Sigmoid colon (tissue), 7 donors: ENCODE results near the gene JMY. TPM values are rescaled to one million over a fixed set of nuclear protein-coding genes. Genes with fewer than 3 reads are reported as not detected.

ENCODE experiments used
- DNase-seq: peaks from one replicate; pipeline ENCODE4 v3.0.0-alpha.2; 2019
- H3K27ac ChIP-seq, 4 donors: fragments of 200-600 bp; sonication (generic); one replicate each; pipeline ENCODE4 v1.5.1; 2016 to 2019; ENCODE audit warnings: mild to moderate bottlenecking in 1 of 4
- H3K27me3 ChIP-seq, 3 donors: fragments of 200-600 bp; sonication (generic); one replicate each; pipeline ENCODE4 v1.5.1; 2019; ENCODE audit warnings: mild to moderate bottlenecking in 1 of 3
- H3K36me3 ChIP-seq, 4 donors: fragments of 200-600 bp; sonication (generic); one replicate each; pipeline ENCODE4 v1.5.1; 2016 to 2019
- H3K4me1 ChIP-seq, 4 donors: fragments of 200-600 bp; sonication (generic); one replicate each; pipeline ENCODE4 v1.5.1; 2017 to 2019
- H3K4me3 ChIP-seq, 4 donors: fragments of 200-600 bp; sonication (generic); one replicate each; pipeline ENCODE4 v1.5.1; 2017 to 2019; ENCODE audit warnings: mild to moderate bottlenecking in 2 of 4, moderate library complexity in 1 of 4
- H3K9me3 ChIP-seq, 4 donors: fragments of 200-600 bp in 3 of 4; sonication (generic) in 3 of 4; one replicate each; pipeline versions ENCODE4 v1.5.1 to v1.6.1; 2013 to 2019
- CTCF ChIP-seq, 4 experiments: fragments of 450-650 bp in 3 of 4; fragments of 200-600 bp in 1 of 4; IDR thresholded peaks; one replicate each; pipeline ENCODE4 v1.5.1; 2016 to 2019; ENCODE audit warnings: antibody characterized with exemption in 4 of 4, mild to moderate bottlenecking in 3 of 4, moderate library complexity in 2 of 4
- EP300 ChIP-seq, 4 donors: sonication (generic); formaldehyde crosslinking; IDR thresholded peaks; one replicate each; pipeline ENCODE4 v1.6.1; 2017; ENCODE audit warnings: antibody characterized with exemption in 4 of 4
- POLR2A ChIP-seq, 2 donors: fragments of 450-650 bp; IDR thresholded peaks; one replicate each; pipeline ENCODE4 v1.6.1; 2016; ENCODE audit warnings: antibody characterized with exemption in 2 of 2, mild to moderate bottlenecking in 2 of 2, moderate library complexity in 2 of 2
- POLR2AphosphoS5 ChIP-seq, 4 donors: sonication (generic); formaldehyde crosslinking; IDR thresholded peaks; one replicate each; pipeline ENCODE4 v1.6.1; 2017; ENCODE audit warnings: antibody characterized with exemption in 4 of 4
- WGBS, 2 donors: extraction: QIAGEN DNeasy Blood & Tissue Kit; methylation state at CpG; one replicate each; pipeline ENCODE4 v1.1.7; 2013; 5-methylcytosine and 5-hydroxymethylcytosine counted together
- intact Hi-C: fragments of 100-400 bp; cut with DNase I; formaldehyde crosslinking; loops from one replicate; pipeline ENCODE4 v1.15.1; 2023
- polyA plus RNA-seq, 3 donors: library from polyadenylated mRNA; stranded (reverse); fragments of 200-250 nt; gene quantifications; one replicate each; pipeline ENCODE4 v1.2.3, GENCODE V29; 2013
- total RNA-seq, 4 donors: library from RNA; depleted of rRNA; stranded (reverse); fragments of >200 nt; gene quantifications; one replicate each; pipeline ENCODE4 v1.1.0, GENCODE V29; 2016
- donor health status: healthy with polysubstance abuse.
- donor health status: Bipolar disorder and iron deficiency.
- donor health status: healthy.

Gene JMY
- total and polyA plus RNA-seq, 7 donors, result 1.4 to 58.7 (median 33.2) TPM

DNA sequence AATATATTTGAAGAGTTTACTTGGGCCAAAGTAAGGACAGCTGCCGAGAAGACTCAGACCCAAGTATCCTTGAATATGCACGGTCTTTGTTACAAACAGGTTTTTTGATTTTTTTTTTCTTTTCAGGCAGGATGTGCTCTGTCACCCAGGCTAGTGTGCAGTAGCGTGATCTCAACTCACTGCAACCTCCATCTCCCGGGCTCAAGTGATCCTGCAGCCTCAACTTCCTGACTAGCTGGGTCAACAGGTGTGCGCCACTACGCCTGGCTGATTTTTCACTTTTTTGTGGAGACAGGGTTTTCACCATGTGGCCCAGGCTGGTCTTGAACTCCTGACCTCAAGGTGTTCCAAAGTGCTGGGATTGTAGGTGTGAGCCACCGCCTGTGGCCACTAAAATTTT is 27.4 kb downstream of the JMY start:
- intact Hi-C loops, result no loop called here
- H3K27ac ChIP-seq, result no peak overlapping the region
- WGBS, 2 donors, result 69 to 90% methylated on average over 7 of the region's 7 CpGs
- no peaks in the 10 kb centered on the region for H3K9me3 ChIP-seq
- peaks cover 0 to 9% (median 0%) of the 10 kb centered on the region in 4 donors for H3K36me3 ChIP-seq
- no peak for DNase-seq
- peaks cover 0 to 16% (median 13%) of the 10 kb centered on the region in 4 donors for H3K4me1 ChIP-seq
- no peaks in the 10 kb centered on the region for H3K27me3 ChIP-seq
- TF ChIP-seq CTCF (IDR thresholded peaks at IDR 0.05), result no peak
- no peak for TF ChIP-seq POLR2A (IDR thresholded peaks at IDR 0.05)
- TF ChIP-seq EP300 (IDR thresholded peaks at IDR 0.05), result no peak
- no peak for TF ChIP-seq POLR2AphosphoS5 (IDR thresholded peaks at IDR 0.05)
- H3K4me3 ChIP-seq, result no peak overlapping the region

DNA sequence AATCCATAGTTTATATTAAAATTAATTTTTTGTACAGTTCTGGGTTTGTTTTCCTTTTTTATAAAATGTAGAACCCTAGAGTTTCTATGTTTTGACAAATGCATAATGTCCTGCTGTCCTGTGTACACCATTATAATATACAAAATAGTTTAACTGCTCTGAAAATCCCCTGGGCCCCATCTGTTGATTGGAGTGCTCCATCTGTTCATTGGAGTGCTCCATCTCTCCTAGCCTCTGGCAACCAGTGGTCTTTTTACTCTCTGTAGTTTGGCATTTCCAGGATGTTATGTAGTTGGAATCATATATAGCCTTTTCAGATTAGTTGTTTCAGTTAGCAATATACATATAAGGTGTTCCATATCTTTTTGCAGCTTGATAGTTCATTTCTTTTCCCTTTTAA is 31.2 kb downstream of the JMY start:
- no peaks in the 10 kb centered on the region for H3K27me3 ChIP-seq
- intact Hi-C loops, result no loop called here
- H3K27ac ChIP-seq, result no peak overlapping the region
- H3K4me3 ChIP-seq, result no peak overlapping the region
- TF ChIP-seq POLR2AphosphoS5 (IDR thresholded peaks at IDR 0.05) (no peak), CTCF (IDR thresholded peaks at IDR 0.05) (no peak), POLR2A (IDR thresholded peaks at IDR 0.05) (no peak), EP300 (IDR thresholded peaks at IDR 0.05) (no peak)
- no peaks in the 10 kb centered on the region for H3K9me3 ChIP-seq
- H3K4me1 ChIP-seq, result no peaks in the 10 kb centered on the region
- no peak for DNase-seq
- H3K36me3 ChIP-seq, result peaks cover 0 to 9% (median 0%) of the 10 kb centered on the region in 4 donors

- TF ChIP-seq CTCF (IDR thresholded peaks at IDR 0.05) (no peak), EP300 (IDR thresholded peaks at IDR 0.05) (no peak), POLR2AphosphoS5 (IDR thresholded peaks at IDR 0.05) (no peak), POLR2A (IDR thresholded peaks at IDR 0.05) (no peak)
- whole genome bisulfite sequencing, 2 donors, result 89 to 93% methylated on average over 3 of the region's 3 CpGs
- Histone ChIP-seq H3K36me3 (no peaks in the 10 kb centered on the region), H3K4me1 (no peaks in the 10 kb centered on the region), H3K27me3 (no peaks in the 10 kb centered on the region), H3K27ac (no peak overlapping the region), H3K4me3 (no peak overlapping the region), H3K9me3 (no peaks in the 10 kb centered on the region)
- intact Hi-C loops, result no loop called here
- no peak for DNase-seq
These were observed 33.8 kb downstream of the JMY start for GRCh38 chr5:79269733-79270166.

GRCh38 chr5:79273341-79273740 is 37.4 kb downstream of the JMY start:
- DNase-seq, result no peak
- no peak overlapping the region for H3K27ac ChIP-seq
- H3K27me3 ChIP-seq, result no peaks in the 10 kb centered on the region
- no peaks in the 10 kb centered on the region for H3K36me3 ChIP-seq
- TF ChIP-seq CTCF (IDR thresholded peaks at IDR 0.05) (no peak), EP300 (IDR thresholded peaks at IDR 0.05) (no peak), POLR2AphosphoS5 (IDR thresholded peaks at IDR 0.05) (no peak), POLR2A (IDR thresholded peaks at IDR 0.05) (no peak)
- WGBS, 2 donors, result 97 to 98% methylated on average over 4 of the region's 4 CpGs
- H3K4me1 ChIP-seq, result peaks cover 0 to 8% (median 3%) of the 10 kb centered on the region in 4 donors
- intact Hi-C loops, result no loop called here
- no peaks in the 10 kb centered on the region for H3K9me3 ChIP-seq
- H3K4me3 ChIP-seq, result no peak overlapping the region

GRCh38 chr5:79284846-79285245 is 48.9 kb downstream of the JMY start:
- Histone ChIP-seq H3K27ac (peak overlapping the region in 3 of 4 donors; percentile 34 to 57 (median 40)), H3K9me3 (no peaks in the 10 kb centered on the region), H3K4me1 (peaks cover 0 to 43% (median 2%) of the 10 kb centered on the region in 4 donors), H3K27me3 (no peaks in the 10 kb centered on the region), H3K4me3 (no peak overlapping the region), H3K36me3 (peaks cover 0 to 9% (median 1%) of the 10 kb centered on the region in 4 donors)
- whole genome bisulfite sequencing, 2 donors, result 86 to 88% methylated on average over 3 of the region's 3 CpGs
- DNase-seq, result no peak
- TF ChIP-seq POLR2A (IDR thresholded peaks at IDR 0.05) (no peak), POLR2AphosphoS5 (IDR thresholded peaks at IDR 0.05) (no peak), CTCF (IDR thresholded peaks at IDR 0.05) (no peak), EP300 (IDR thresholded peaks at IDR 0.05) (no peak)
- intact Hi-C loops, result loop anchor here (5.0 kb wide), 1 partner anchor 48 kb away; the partner anchor contains the start of gene JMY
